AG04449 (cell line): ENCODE data around the gene DSN1.

Experiments used
- CTCF ChIA-PET: fragments of 350-600 bp; formaldehyde crosslinking; extraction: SDS; loops from one replicate; lab custom pipeline; 2021; ENCODE audit warnings: antibody characterized with exemption; lab: Yijun Ruan, JAX
- POLR2A ChIA-PET: fragments of 400-600, 350-600 bp; formaldehyde crosslinking; extraction: SDS; loops from one replicate; lab custom pipeline; 2020; ENCODE audit warnings: antibody characterized with exemption, inconsistent platforms; lab: Yijun Ruan, JAX
- DNase-seq: peaks from one replicate; pipeline ENCODE4 v3.0.0-alpha.2; 2010; ENCODE audit warnings: low read depth, low spot score
- H3K4me3 ChIP-seq: 2 replicates; pipeline ENCODE4 v1.5.1; 2011; ENCODE audit warnings: low read depth, mild to moderate bottlenecking, control low read depth, low read length
- CTCF ChIP-seq: IDR thresholded peaks from one replicate; pipeline ENCODE4 v1.5.1; 2011; ENCODE audit warnings: mild to moderate bottlenecking, moderate library complexity, low read length, control low read depth, inconsistent platforms; ENCODE audit not compliant: insufficient read depth; ENCODE audit errors: missing control alignments

Gene DSN1

GRCh38 chr20:36794116-36794474 lies 20.5 kb upstream of the DSN1 start:
- POLR2A ChIA-PET, result no interaction called here
- CTCF ChIA-PET, result interaction anchor here (1.4 to 8.5 kb wide), 4 partner anchors 9 to 125 kb away, joined by 4 to 60 read pairs (median 12); no protein-coding TSS in a partner anchor
- no peak for DNase-seq
- no peak for TF ChIP-seq CTCF
- H3K4me3 ChIP-seq, result no peak overlapping the region

- TF ChIP-seq CTCF, result no peak
- DNase-seq, result no peak
- ChIA-PET CTCF (interaction anchor here (1.0 to 8.5 kb wide), 9 partner anchors 9 to 125 kb away, joined by 3 to 60 read pairs (median 5); a partner anchor contains a TSS), POLR2A (no interaction called here)
- H3K4me3 ChIP-seq, result no peak overlapping the region
Measured at GRCh38 chr20:36793294-36794115, 19.9 kb upstream of the DSN1 start.

GRCh38 chr20:36792422-36792821 lies 18.9 kb upstream of the DSN1 start:
- TF ChIP-seq CTCF, result peak; percentile 67
- H3K4me3 ChIP-seq, result no peak overlapping the region
- DNase-seq, result no peak
- ChIA-PET CTCF (interaction anchor here (0.8 to 8.5 kb wide), 10 partner anchors 10 to 126 kb away, joined by 3 to 60 read pairs (median 4); a partner anchor contains a TSS), POLR2A (no interaction called here)

GRCh38 chr20:36791862-36792261 lies 18.3 kb upstream of the DSN1 start:
- CTCF ChIA-PET, result interaction anchor here (0.8 to 8.5 kb wide), 8 partner anchors 11 to 127 kb away, joined by 3 to 60 read pairs (median 6); a partner anchor contains a TSS
- no peak for TF ChIP-seq CTCF
- no peak overlapping the region for H3K4me3 ChIP-seq
- DNase-seq, result no peak
- POLR2A ChIA-PET, result no interaction called here

- TF ChIP-seq CTCF, result no peak
- POLR2A ChIA-PET, result interaction anchor here (1.9 kb wide), 1 partner anchor 13 kb away, joined by 6 read pairs; the partner anchor contains the start of gene DSN1
- DNase-seq, result no peak
- no peak overlapping the region for H3K4me3 ChIP-seq
- CTCF ChIA-PET, result interaction anchor here (0.6 to 3.4 kb wide), 6 partner anchors 12 to 266 kb away, joined by 3 to 23 read pairs (median 4); partner anchors contain the start of gene DSN1
Measured at GRCh38 chr20:36786663-36787062, 13.1 kb upstream of the DSN1 start.

GRCh38 chr20:36786246-36786645 lies 12.7 kb upstream of the DSN1 start:
- ChIA-PET CTCF (interaction anchor here (0.6 to 3.4 kb wide), 7 partner anchors 12 to 266 kb away, joined by 3 to 23 read pairs (median 4); partner anchors contain the start of gene DSN1), POLR2A (interaction anchor here (1.9 kb wide), 1 partner anchor 12 kb away, joined by 6 read pairs; the partner anchor contains the start of gene DSN1)
- DNase-seq, result no peak
- TF ChIP-seq CTCF, result no peak
- H3K4me3 ChIP-seq, result no peak overlapping the region
